Neural progenitor cell (in vitro differentiated cells): Measurements from ENCODE around the gene TRIO.

Experiments
- EZH2 ChIP-seq: fragments of 200-600 bp; sonication (generic); IDR thresholded peaks from 2 replicates; pipeline ENCODE4 v1.6.1; 2017; ENCODE audit warnings: antibody characterized with exemption, mild to moderate bottlenecking, moderate library complexity
- TF ChIP-seq, protein P1 (sequence below): fragments of 200-600 bp; sonication (generic); IDR thresholded peaks from 2 replicates; pipeline ENCODE4 v1.5.1; 2017; ENCODE audit warnings: antibody characterized with exemption, mild to moderate bottlenecking

DNA sequence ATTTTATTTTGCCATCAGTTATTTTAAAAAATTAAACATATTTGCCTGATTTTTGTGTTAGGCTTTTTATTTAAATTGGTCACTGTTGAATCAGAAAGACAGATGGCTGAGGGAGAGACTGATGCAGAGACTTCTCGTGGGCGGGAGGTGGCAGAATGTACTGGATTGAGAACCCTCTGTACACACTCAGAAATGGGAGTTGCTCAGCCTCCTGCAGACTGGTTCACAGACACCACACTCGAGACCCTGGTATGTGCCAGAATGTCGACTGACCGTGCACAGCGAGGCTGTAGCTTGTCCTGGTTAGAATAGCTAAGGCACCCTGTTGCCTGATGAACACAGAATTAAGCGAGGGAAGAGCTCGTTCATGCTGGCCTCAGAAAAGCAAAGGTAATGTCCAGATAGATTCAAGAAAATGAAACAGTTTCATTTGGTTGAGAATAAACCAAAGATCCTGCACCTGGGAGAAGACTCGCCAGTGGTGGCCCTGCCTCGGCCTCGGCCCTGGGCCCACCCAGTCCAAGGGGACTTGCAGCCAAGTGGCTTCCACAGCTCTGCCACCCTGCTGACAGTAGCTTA is 367.1 kb downstream of the TRIO start:
- TF ChIP-seq, protein P1, sequence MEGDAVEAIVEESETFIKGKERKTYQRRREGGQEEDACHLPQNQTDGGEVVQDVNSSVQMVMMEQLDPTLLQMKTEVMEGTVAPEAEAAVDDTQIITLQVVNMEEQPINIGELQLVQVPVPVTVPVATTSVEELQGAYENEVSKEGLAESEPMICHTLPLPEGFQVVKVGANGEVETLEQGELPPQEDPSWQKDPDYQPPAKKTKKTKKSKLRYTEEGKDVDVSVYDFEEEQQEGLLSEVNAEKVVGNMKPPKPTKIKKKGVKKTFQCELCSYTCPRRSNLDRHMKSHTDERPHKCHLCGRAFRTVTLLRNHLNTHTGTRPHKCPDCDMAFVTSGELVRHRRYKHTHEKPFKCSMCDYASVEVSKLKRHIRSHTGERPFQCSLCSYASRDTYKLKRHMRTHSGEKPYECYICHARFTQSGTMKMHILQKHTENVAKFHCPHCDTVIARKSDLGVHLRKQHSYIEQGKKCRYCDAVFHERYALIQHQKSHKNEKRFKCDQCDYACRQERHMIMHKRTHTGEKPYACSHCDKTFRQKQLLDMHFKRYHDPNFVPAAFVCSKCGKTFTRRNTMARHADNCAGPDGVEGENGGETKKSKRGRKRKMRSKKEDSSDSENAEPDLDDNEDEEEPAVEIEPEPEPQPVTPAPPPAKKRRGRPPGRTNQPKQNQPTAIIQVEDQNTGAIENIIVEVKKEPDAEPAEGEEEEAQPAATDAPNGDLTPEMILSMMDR = no peak
- TF ChIP-seq EZH2 = no peak
